Measurements from ENCODE around the gene WBP1. TPM values are rescaled to one million over a fixed set of nuclear protein-coding genes. Genes with fewer than 3 reads are reported as not detected.
A peak's percentile ranks its signal among the peaks of the same experiment; 100 is the strongest.
"Not testable (repeated sequence)": the region's sequence is repeated elsewhere in the genome, so short reads cannot be mapped to it uniquely, and the experiment has no call there.

The WBP1 gene
- total RNA-seq, 2 donors from 2014 or later = 47.6 to 48.3 TPM

- intact Hi-C loops (cut with DNase I) = no loop called here
- no peaks in the 10 kb centered on the region for H3K9me3 ChIP-seq
- TF ChIP-seq CTCF (IDR thresholded peaks at IDR 0.05) = no peak
- no peaks in the 10 kb centered on the region for H3K4me1 ChIP-seq
- no peak overlapping the region for H3K9ac ChIP-seq (ENCODE audit: low read depth in 2 of 2, low read length in 2 of 2)
- DNase-seq = no peak
- no peak overlapping the region for H3K4me3 ChIP-seq
- H3K27ac ChIP-seq = no peak overlapping the region
- no peaks in the 10 kb centered on the region for H3K27me3 ChIP-seq
- H3K36me3 ChIP-seq = no peaks in the 10 kb centered on the region
Measured at GRCh38 chr2:74419345-74419744, 38.9 kb upstream of the WBP1 start.

GRCh38 chr2:74420006-74420405 is 38.2 kb upstream of the WBP1 start:
- intact Hi-C loops (cut with DNase I) = no loop called here
- no peak overlapping the region for H3K9ac ChIP-seq (ENCODE audit: low read depth in 2 of 2, low read length in 2 of 2)
- H3K4me3 ChIP-seq = no peak overlapping the region
- no peaks in the 10 kb centered on the region for H3K36me3 ChIP-seq
- no peak for TF ChIP-seq CTCF (IDR thresholded peaks at IDR 0.05)
- no peak for DNase-seq
- H3K27ac ChIP-seq = no peak overlapping the region
- no peaks in the 10 kb centered on the region for H3K9me3 ChIP-seq
- no peaks in the 10 kb centered on the region for H3K4me1 ChIP-seq
- no peaks in the 10 kb centered on the region for H3K27me3 ChIP-seq

- H3K4me3 ChIP-seq; H3K36me3 ChIP-seq; DNase-seq; H3K4me1 ChIP-seq; intact Hi-C loops (cut with DNase I); H3K27ac ChIP-seq; H3K9me3 ChIP-seq; H3K27me3 ChIP-seq; H3K9ac ChIP-seq (ENCODE audit: low read depth in 2 of 2, low read length in 2 of 2): not testable (repeated sequence)
Measured at GRCh38 chr2:74420443-74421103, 37.7 kb upstream of the WBP1 start.

GRCh38 chr2:74421221-74421870 is 36.9 kb upstream of the WBP1 start, which contains the start of the genes C2orf81 and WDR54:
Gene C2orf81, minus strand, starts transcription at chr2:74421619. Its CDS starts 59 bp downstream, at chr2:74421560.
Gene WDR54, plus strand, starts transcription at chr2:74421730. Its CDS starts 424 bp downstream, at chr2:74422154.
- Histone ChIP-seq H3K36me3 (no peaks in the 10 kb centered on the region), H3K9ac (ENCODE audit: low read depth in 2 of 2, low read length in 2 of 2) (peak within 1 kb of the TSS; percentile 57 to 79), H3K27me3 (no peaks in the 10 kb centered on the region), H3K9me3 (no peaks in the 10 kb centered on the region), H3K27ac (peak within 1 kb of the TSS; percentile 26), H3K4me3 (peak within 1 kb of the TSS; percentile 52), H3K4me1 (no peaks in the 10 kb centered on the region)
- DNase-seq = peak; percentile 87
- TF ChIP-seq CTCF (IDR thresholded peaks at IDR 0.05) = no peak
- intact Hi-C loops (cut with DNase I) = no loop called here

GRCh38 chr2:74423231-74424095 is 34.8 kb upstream of the WBP1 start:
- Histone ChIP-seq H3K9ac (ENCODE audit: low read depth in 2 of 2, low read length in 2 of 2) (no peak overlapping the region), H3K4me1 (no peaks in the 10 kb centered on the region), H3K9me3 (no peaks in the 10 kb centered on the region), H3K27ac (no peak overlapping the region), H3K27me3 (no peaks in the 10 kb centered on the region), H3K36me3 (no peaks in the 10 kb centered on the region), H3K4me3 (no peak overlapping the region)
- intact Hi-C loops (cut with DNase I) = no loop called here
- no peak for TF ChIP-seq CTCF (IDR thresholded peaks at IDR 0.05)
- DNase-seq = no peak
